Activated CD4-positive, alpha-beta T cell treated with anti-CD3 and anti-CD28 coated beads, Interleukin-2, Interleukin-4, amounts not matched to agents 100 ng/mL and 50 ng/mL, durations not matched to agents 16 hours and 8 hours (primary cell): ENCODE data around the gene NAT9.

Source experiments
- DNase-seq: peaks from one replicate; pipeline ENCODE4 v3.0.0-alpha.2; 2020; ENCODE audit warnings: low spot score

Gene NAT9, protein sequence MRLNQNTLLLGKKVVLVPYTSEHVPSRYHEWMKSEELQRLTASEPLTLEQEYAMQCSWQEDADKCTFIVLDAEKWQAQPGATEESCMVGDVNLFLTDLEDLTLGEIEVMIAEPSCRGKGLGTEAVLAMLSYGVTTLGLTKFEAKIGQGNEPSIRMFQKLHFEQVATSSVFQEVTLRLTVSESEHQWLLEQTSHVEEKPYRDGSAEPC

DNA sequence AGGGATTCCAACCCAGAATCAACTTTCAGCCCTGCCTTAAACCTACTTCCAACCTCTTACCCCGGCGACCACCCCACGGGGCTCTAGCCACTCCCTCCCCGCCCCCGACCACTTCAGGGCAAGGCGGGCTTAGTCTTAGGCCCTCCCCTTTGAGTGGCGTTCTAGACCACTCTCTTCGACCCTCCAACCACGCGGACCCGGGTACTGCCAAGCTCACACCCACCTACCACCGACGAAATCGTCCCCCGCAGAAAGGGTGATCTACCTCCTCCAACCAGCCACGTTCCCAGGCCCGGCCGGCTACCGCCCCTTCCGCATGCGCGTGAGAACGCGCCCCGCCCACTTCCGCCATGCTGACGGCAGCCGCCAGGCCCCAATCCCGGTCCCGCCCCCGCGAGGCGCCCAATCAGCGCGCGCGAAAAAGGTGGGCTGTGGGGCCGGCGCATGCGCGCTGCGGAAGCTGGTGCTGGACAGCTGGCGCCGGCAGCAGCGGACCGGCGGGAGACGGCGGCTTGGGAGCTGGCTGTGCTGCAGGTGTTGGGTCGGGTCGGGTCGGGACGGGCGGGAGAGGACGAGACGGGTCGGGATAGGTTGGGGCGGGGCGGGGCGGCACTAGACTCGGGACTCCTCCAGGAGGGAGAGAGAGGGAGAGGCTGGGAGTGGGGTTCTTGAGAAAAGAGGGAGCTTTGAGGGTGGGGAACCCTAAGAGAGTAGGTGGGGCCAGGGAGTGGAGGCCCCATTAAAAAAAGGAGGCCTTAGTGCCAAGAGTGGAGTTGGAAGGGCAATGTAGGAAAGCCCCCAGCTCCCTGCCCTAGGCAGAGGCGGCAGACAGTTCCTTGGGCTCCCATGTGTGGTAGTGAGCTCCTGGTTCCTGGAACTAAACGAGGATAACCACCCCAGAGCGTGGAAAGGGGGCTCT is at the start of gene NAT9:
Gene NAT9, minus strand, starts transcription at position 302 of the 919 bp plus-strand sequence. CDS start 647 bp downstream, outside the sequence.
- DNase-seq = peak; percentile 99

DNA sequence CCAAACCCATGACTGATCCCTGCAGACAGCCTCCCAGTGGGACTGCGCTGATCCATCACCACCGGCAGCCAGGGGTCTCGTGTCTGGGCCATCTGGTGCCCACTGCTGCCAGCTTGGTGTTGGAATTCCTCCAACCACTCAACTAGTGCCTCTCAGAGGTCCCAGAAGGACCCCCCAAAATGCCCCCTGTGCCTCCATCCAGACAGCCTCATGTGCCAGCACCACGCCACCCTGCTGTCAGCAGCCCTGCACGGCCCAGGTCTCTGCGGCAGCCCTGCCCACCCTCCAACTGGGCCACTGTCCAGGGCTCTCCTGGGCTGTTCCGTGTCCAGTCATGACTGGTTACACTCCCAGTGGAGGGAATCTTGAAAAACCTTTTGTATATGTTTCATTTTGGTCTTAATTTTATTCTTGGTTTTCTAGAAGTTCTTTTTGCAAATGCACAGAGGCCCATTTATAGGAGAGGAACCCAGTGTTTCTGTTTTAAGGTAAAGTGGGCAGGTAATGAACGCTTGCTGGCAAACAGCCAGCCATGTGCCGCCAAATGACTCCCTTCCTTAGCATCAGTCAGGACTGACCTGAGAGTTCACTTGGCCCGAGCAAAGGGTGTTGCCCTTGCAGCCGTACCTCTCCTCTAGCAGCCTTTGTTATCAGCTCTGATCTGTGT is 48.9 kb upstream of the NAT9 start:
- no peak for DNase-seq

DNA sequence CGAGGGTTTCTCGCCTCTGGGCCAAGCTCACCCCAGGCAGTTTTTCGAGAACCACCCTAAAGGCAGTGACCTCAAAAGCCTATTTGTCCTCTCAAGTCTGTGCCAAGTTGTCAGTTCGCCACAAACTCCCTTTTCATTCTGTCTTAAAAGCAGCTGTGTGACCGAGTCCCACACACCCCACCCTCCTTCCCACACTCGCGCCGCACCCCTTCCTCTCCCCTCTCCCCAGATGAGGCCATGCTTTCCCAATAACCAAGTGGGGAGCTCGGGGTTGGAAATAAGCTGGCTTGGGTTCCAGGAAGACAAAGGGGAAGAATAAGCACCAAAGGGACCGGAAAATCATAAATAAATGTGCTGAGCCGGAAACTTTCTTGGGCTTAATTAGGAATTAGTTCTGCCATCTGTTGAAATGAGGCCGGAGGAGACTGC is 46.8 kb upstream of the NAT9 start:
- no peak for DNase-seq

DNA sequence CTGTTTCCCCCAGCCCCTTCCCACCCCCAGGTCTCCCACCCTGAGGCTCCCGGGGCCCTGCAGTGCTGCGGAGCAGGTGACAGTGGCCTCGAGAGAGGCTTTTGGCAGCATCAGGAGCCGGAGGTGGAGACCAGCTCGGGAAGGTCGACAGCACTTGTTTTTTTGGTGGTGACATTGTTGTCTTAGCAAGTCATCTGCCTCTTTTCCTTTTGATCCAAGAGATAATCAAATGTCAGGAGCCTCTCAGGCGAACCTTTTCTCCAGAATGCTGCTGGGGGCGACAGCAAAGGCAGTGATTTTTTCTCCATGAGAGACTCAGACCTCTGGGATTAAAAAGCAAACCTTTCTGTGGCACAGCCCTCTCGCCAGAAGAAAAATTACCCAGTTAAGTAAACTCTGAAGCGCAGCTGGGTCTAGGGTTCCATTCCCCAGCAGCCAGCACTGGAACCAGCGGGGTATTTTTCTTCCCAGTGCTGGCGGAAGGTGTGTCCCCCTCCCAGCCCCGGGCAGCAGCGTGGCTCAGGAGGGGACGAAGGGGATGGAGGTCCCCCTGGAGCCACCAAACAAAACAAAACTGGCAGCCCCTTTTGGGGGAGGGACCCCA is 46.3 kb upstream of the NAT9 start:
- DNase-seq = no peak

DNA sequence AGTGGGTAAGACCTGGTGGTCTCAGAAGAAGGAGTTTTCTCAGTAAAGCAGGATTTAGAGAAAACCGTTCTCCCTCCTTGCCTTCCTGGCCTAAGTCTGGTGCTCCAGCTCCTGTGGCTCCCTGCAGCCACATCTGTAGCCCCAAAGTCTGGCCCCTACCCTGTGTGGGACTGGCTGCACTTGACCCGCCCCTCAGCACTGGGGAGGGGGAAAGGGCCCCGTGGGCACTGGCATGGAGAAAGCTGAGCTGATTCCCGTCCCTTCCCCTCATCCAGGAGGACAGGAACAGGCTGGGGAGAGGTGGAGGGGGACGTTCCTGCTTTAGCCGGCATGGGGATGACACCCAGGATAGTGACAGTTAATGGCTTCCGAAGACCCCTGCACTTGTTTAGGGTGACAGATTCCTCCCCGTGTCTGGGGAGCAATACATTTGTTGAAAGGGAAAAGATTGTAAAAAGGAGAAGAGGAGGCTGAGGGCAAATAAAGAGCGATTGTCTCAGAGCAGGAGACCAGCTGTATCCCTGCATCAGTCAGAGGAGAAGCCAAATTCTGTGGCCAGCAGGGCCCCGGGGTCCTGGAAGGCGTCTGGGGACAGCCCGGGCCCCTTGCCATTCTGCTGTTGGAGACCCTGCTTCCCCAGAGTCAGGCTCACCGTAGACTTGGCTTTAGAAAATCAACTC is 45.6 kb upstream of the NAT9 start:
- DNase-seq = no peak

DNA sequence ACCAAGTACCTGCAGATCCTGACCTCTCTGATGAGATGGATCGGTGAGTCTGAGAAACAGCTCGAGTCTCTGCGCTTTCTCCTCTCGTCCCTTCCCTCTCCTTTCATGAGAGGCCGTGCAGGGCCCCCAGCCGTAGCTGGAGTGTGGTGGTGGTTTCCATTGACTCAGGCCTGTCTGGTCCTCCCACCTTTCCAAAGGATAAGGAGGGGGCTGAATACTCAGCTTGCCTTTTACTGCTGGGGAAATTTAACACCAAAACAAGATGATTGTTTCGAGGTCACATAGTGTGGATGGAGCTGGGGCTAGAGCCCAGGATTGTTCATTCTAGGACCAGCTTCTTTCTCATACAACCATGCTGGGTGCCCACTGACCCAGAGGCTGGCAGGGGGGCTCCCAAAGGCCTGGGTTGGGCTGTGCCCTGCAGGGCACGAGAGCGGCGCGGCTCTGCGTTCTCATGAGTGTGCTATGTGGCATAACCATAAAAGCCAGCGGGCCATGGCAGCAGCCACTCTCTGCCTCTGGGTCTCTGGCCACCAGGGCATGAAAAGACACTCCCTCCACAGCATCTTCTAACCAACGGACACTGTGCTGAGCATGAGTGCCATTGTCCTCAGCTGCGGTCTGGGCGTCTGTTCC is 43.8 kb upstream of the NAT9 start:
- no peak for DNase-seq

DNA sequence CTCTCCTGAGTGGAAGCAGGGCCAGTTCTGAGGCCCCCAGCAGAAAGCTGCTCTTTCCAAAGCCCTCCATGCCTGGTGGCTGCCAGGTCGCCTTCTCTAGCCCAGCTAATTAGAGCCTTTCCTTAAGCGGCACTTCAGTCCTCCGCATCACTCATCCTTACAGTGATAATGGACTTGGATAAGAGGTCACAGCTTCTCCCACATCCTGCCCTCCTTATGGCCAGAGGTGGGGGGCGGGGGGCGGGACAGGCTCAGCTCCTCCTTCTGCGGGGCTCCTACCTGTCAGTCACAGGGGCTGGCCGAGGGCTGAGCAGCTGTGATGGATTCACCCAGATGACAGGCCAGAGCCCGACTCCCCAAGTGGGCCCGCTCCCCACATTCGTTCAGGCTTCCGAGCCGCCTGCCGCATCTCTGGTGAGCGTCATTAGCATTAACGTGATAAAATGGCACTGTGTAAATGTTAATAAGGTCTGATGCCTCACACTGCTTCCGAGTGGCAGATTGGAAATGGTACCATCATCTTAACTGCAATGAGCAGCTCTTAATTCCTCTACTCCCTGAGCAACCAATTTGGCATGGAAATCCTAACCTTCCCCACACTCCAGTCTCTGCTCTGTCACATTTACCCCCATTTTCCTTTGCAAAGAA is 42.3 kb upstream of the NAT9 start:
- DNase-seq = no peak

DNA sequence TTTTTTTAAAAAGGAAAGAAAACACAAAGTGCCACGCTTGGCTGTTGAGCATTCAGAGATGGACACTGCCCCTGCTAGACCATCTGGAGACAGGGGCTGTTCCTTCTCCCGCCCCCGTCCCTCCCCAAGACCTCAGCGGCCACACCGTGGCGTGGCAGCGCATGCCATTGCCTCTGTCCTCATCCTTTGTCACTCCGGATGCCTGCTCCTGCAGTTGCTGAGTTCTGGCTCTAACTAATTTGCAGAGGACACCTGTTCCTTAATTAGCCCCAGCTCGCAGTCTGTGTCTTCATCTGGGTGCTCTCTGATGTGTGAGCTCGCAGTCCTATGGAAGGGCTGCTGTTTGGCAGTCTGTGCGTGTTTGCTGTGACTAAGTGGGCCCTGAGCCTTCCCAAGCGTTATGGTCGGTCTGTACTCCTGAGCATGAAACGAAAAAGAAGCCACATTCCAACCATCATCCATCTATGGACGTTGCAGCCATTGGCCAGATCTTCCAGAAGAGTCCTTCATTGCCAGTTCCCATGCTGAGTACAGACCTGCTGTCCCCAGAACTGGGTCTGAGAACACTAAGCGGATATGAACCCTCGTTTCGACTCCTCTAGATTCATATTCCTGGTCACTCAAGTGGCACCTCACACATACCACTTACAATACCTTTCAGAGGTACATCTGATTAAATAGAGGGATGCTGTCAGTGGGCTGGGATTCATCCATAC is 40.9 kb upstream of the NAT9 start:
- DNase-seq = no peak

DNA sequence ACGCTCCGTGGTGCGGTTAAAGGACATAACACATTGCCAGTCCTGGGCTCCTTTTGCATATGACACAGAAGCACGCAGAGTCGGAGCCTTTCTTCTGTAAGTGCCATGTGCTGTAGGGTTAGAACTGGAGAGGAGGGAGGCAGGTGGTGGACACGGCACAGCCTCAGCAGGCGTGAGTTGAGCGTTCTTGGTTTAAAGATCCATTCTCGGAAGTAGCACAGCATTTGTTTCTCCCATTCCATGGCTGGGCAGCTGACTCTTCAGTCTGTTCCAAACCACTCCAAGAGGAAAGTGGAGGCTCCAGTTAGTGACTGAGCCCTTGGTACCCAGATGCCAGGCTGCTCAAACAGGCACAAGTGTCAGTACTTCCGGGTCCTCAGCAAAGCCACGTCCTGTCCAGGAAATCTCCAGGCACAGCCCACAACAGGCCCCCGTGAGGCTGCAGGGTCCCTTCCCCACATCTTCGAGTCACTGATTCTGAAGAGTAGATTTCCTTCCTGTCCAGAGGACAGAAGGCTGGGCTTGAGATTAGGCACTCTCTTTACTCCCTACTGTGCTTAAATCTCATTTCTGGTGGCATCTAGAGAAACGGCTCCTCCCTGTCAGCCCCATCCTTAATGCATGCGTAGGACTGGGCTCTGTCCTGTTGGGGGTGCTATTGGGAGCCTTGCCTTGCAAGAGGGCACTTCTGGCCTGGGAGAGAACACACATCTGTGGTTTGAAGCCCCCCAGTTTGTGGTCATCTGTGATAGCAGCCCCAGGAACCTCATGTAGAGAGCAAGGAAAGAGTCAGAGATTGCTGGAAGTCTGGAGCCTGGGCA is 39.6 kb upstream of the NAT9 start:
- DNase-seq = no peak

DNA sequence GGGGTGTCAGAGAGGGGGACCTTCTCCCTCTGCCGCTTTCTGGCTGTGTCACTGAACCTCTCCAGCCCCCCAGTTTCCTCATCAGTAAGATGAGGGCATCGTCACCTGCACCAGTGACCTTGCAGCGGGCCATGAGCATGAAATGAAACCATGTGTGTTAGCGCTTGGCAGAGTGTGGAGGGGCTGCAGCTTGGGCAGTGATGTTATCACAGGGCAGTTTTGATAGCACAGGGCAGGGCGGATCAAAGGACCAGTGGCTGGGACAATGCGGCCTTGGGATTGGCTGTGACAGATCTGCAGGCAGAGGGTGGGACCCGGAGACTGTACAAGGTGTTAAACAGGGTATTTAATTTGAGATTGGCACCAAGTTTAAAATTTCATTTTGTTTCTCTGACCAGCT is 38.9 kb upstream of the NAT9 start:
- DNase-seq = no peak

DNA sequence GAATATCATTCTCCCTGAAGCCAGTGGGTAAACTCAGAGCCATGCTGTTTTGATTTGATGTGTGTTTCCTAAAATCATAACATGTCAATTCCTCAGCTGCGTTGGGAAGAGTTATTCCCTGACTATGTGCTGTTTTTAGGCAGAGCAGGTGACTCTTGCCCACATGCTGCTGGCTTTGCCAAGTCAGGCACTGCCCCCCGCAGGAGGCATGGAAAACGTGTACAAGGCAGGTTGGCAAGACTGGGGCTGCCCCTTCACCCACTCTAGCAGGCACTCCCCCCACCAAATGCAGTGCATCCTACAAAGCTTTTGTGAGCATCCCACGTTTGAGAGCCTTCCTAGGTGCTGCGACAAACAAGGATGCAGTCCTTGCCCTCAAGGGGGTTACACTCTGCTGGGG is 38.3 kb upstream of the NAT9 start:
- no peak for DNase-seq

DNA sequence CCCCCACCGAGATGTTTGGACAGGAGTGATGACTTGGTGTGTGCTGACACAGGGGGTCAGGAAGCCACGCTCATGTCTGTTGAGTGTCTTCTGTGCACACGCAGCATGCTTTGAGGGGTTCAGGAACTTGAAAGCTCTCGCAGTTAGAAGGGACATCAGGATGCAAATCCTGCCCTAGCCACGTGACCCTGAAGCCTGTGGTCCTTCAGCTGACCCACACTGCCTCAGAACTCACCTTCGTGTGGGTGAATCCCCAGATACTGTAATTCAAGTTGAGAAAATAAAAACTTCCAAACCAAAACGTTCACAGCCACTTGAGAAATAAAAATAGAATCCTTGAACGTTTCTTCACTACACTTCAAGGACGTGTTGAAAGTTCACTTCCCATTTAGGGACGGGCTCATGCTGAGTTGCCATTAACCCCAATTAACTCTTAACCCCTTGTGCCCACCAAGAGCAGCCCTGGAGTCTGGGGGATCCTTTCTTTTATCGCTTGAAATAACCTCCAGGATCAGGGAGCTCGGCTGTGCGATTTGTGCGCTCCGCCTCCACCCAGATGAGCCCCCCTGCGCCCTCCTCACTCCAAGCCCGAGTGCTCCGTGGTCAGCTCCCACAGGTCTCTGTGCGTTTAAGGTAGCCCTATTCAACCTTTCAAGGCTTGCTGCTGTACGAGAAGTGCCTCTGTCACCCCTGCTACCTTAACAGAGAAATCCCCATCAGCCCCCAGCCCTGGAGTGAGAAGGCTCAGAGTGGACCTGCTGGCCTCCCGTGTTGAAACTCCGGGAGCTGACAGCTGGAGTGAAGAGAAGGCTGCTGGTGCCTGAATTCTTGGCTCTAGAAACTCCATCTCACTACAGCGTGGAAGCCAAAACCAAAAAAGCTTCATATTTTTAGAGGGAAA is 36.2 kb upstream of the NAT9 start:
- no peak for DNase-seq

DNA sequence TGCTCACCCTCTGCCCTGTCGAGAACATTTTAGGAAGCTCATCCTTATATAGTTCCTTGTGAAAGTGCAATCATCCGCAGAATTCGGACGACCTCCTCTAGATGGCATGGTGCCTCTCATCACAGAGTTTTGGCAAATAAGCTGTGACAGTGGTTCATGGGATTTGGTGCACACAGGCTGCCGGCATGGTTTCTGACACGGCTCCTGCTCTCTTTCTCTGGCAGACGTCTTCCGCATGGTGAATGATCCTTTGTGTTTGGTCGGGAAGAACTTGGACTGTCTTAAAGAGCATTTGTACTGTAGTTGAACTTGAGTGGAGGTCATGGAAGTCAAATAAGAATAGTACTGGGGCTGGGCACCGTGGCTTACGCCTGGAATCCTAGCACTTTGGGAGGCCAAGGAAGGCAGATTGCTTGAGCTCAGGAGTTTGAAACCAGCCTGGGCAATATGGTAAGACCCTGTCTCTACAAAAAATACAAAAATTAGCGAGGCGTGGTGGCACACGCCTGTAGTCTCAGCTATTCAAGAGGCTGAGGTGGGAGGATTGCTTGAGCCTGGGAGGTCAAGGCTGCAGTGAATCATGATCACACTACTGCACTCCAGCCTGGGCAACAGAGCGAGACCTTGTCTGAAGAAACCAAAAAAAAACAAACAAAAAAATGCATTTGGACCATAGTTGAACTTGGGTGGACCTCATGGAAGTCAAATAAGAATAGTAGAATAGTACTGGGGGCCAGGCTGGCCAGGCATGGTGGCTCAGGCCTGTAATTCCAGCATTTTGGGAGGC is 34.7 kb upstream of the NAT9 start:
- DNase-seq = no peak

DNA sequence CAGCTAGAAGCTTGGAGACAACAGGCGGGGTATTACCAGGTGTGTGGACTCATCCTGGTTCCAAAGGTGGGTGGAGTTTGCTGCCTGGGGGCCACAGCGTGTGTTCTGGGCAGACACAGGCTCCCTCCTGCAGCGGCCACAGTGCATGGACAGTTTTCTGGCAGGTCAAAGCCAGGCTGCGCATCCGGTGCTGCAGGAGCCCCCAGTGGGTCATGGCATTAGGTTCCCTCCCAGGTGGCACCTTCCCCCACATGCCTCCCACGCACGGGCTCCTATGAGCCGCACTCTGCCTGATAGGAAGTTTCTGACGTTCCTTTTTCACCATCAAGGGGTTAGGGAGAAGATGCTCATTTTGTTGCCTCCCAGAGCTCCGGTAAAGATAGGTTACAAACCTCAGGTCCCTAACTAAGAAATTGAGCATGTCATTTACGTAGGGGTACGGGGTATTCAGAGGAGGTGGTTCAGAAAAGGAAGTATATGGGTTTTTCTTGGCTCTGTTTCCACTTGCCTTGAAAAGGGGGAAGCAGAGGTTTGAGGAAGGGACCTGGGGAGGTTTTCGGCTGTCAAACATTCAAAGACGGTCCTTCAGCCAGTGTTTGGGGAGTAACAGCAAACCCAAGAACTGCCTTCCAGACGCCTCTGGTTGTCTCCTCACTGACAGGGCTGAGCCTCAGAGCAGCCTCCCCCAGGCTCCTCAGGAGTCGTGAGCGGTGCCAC is 32.7 kb upstream of the NAT9 start:
- DNase-seq = no peak

DNA sequence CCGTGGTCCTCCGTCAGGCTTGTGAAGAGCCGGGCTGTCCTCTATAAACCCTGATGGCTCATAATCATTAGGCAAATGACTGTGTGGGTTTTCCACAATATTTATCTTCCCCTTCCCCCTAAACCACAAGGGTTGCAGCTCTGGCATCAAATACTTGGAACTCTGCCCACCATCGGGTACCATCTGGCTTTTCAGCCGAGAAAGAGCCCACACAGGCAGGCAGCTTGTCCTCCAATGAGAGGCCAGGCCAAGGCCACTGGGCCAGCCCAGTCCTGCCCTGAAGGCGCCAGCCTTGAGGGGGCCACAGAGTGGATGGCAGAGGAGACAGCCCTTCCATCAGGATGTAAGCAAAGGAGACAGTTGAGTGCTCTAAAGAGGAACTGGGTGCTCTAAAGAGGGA is 31.8 kb upstream of the NAT9 start:
- no peak for DNase-seq

DNA sequence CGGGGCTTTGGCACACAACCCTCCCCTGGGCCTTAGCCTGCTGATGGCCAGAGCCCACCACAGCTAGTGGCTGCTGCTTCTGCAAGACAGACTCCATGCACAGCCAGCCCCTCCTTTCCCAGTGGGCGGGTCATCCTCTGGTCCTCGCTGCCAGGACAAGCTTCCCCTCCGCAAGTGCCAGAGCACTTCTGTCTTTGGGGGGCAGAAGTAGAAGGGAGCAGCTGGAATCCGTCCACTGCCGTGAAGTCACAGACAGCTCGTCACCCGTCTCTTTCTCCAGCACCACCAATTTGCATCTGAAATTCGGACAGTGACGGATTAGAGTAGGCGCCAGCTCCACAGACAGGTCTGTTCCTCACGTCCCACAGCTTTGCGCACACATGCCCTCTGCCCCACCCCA is 31.3 kb upstream of the NAT9 start:
- DNase-seq = no peak

DNA sequence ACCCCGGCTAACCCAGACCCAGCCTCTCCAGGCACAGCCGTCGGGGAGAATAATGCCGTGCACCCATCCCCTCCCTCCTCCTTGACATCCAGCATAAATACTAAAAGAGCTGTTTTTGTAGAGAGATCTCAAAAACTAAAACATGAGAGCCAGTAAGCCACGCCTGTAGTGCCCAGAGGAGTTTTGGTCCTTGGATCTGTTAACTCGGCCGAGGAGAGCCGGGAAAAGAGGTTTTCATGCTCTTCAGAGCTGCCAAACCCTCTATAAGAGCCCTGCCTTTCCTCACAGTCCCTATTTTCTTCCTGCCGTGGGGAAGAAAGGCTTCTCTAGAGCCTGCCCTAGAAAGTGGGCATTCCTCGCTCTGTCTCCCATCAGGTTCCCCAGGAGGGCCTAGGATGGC is 30.2 kb upstream of the NAT9 start:
- DNase-seq = no peak
